ENCODE measurements around the gene DNAJC28. TPM values are rescaled to one million over a fixed set of nuclear protein-coding genes. Genes with fewer than 3 reads are reported as not detected.
"Not testable (repeated sequence)": the region's sequence is repeated elsewhere in the genome, so short reads cannot be mapped to it uniquely, and the experiment has no call there.

The DNAJC28 gene
- total RNA-seq, 1 donor from 2014 or later, result 2.3 TPM

DNA sequence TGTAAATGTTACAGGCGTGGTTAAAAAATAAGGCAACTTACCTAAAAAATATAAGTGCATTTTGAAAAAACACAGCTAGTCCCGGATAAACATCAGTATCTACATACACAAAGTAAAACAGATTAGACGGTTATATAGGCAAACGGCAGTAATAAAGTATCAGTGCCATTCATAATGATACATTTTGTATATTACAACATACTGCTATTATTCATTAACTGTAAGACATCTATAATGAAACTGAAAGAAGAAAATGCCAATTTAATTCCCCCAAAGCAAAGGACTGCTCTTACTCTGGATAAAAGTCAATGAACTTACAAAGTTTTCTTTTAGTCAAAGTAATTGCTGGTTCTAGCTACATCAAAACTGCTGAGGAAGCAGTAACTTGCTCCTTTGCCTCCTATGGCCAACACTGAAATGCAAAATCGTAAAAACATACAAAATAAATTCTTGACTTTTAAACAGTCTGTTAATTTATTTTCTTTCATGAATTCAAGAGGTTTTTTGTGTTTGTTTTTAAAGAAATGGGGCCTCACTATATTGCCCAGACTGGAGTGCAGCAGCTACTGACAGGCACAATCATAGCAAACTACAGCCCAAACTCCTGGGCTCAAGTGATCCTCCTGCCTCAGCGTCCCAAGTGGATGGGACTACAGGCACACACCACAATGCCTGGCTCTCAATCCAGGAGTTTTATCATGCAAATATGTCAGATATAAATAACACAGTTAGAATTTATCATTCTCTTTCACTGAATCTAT, 35.6 kb downstream of the DNAJC28 start:
- no peak for DNase-seq
- Histone ChIP-seq H3K4me1 (no peaks in the 10 kb centered on the region), H3K4me3 (no peak overlapping the region), H3K27ac (no peak overlapping the region), H3K36me3 (peaks cover 62% of the 10 kb centered on the region), H3K9me3 (no peaks in the 10 kb centered on the region), H3K27me3 (no peaks in the 10 kb centered on the region)
- TF ChIP-seq, protein P1, sequence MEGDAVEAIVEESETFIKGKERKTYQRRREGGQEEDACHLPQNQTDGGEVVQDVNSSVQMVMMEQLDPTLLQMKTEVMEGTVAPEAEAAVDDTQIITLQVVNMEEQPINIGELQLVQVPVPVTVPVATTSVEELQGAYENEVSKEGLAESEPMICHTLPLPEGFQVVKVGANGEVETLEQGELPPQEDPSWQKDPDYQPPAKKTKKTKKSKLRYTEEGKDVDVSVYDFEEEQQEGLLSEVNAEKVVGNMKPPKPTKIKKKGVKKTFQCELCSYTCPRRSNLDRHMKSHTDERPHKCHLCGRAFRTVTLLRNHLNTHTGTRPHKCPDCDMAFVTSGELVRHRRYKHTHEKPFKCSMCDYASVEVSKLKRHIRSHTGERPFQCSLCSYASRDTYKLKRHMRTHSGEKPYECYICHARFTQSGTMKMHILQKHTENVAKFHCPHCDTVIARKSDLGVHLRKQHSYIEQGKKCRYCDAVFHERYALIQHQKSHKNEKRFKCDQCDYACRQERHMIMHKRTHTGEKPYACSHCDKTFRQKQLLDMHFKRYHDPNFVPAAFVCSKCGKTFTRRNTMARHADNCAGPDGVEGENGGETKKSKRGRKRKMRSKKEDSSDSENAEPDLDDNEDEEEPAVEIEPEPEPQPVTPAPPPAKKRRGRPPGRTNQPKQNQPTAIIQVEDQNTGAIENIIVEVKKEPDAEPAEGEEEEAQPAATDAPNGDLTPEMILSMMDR (IDR thresholded peaks at IDR 0.05), result no peak
- no peak for ATAC-seq
- intact Hi-C loops (cut with DNase I), result no loop called here

DNA sequence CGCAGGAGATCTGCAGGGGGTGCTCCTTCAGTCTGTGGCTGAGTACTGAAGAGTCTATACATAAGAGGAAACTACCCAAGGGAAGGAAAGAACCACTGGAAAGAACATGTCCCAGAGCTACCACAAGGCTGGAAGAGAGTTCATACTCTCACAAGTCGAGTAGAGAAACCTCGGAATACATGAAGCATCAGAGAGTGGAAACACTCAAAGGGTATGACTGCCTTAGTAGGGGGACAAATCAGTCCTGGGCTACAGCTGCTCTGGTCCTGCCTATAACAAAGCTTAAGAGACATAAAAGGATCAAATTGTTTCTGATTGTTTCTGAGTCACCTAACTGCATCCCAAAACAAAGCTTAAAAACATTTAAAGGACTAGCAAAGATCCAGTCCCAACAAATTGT, 39.2 kb downstream of the DNAJC28 start:
- DNase-seq, result no peak
- no peak for ATAC-seq
- no peak overlapping the region for H3K4me3 ChIP-seq
- H3K36me3 ChIP-seq, result peaks cover 39% of the 10 kb centered on the region
- intact Hi-C loops (cut with DNase I), result no loop called here
- TF ChIP-seq, protein P1 (IDR thresholded peaks at IDR 0.05), result no peak
- no peaks in the 10 kb centered on the region for H3K9me3 ChIP-seq
- H3K27ac ChIP-seq, result no peak overlapping the region
- no peaks in the 10 kb centered on the region for H3K27me3 ChIP-seq
- no peaks in the 10 kb centered on the region for H3K4me1 ChIP-seq

DNA sequence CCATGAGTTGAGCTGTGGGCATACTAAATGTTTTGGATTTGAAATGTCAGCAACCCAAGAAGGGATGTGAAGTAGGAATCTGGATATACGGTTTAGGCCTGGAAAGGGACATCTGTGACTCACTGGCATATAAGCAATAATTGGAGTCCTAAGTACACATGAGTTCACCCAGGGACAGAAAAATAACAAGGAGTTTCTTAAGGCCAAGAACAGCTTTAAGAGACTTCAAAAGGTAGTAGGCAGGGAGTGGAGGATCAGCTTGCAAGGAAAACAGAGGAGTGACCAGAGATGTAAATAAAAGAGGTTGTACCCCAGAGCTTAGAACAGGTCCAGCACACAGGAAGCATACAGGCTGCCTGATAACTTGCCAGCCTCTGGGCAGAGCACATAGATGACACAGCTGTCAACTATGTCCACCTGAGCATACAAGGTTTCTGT, 39.9 kb downstream of the DNAJC28 start:
- intact Hi-C loops (cut with DNase I), result no loop called here
- Histone ChIP-seq H3K27ac (no peak overlapping the region), H3K4me3 (no peak overlapping the region), H3K4me1 (no peaks in the 10 kb centered on the region), H3K36me3 (peaks cover 36% of the 10 kb centered on the region), H3K27me3 (no peaks in the 10 kb centered on the region), H3K9me3 (no peaks in the 10 kb centered on the region)
- DNase-seq (no peak), ATAC-seq (peak; percentile 60)
- TF ChIP-seq, protein P1 (IDR thresholded peaks at IDR 0.05), result no peak

DNA sequence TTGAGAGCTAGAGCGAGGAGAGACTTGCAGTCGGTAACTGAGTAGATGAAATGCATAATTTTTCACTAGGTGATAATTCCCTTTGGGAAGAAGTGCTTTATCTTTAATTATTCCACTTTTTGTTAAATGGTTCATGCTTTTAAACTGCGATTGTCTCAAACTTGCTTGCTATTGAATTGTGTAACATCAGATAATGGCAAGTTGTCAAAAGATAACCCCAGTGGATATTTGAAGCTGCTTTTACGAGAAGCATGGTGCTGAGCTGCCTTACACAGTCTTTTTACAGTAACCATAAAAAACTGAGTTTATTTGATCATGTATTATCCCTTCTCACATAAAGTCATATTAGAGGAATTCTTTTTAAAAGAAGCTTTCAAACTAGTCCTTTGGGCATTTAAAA, 41.9 kb downstream of the DNAJC28 start:
- ATAC-seq, result no peak
- TF ChIP-seq, protein P1 (IDR thresholded peaks at IDR 0.05), result no peak
- Histone ChIP-seq H3K4me3 (no peak overlapping the region), H3K36me3 (peaks cover 22% of the 10 kb centered on the region), H3K27me3 (no peaks in the 10 kb centered on the region), H3K27ac (no peak overlapping the region), H3K4me1 (no peaks in the 10 kb centered on the region), H3K9me3 (no peaks in the 10 kb centered on the region)
- intact Hi-C loops (cut with DNase I), result no loop called here
- DNase-seq, result no peak

DNA sequence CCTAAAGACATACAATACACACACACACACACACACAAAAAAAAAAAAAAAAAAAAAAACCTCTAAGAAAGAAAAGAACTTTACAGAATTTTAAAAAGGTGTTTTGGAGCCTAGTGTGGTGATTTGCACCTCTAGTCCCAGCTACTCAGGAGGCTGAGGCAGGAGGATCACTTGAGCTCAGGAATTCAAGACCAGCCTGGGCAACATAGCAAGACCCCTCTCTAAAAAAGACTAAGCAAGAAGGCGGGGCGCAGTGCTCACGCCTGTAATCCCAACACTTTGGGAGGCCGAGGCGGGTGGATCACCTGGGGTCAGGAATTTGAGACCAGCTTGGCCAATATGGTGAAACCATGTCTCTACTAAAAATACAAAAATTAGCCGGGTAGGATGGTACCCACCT, 44.9 kb downstream of the DNAJC28 start:
- H3K36me3 ChIP-seq, result peaks cover 12% of the 10 kb centered on the region
- intact Hi-C loops (cut with DNase I); ATAC-seq; H3K9me3 ChIP-seq; H3K27ac ChIP-seq; H3K27me3 ChIP-seq; DNase-seq; H3K4me3 ChIP-seq: not testable (repeated sequence)
- peaks cover 14% of the 10 kb centered on the region for H3K4me1 ChIP-seq

DNA sequence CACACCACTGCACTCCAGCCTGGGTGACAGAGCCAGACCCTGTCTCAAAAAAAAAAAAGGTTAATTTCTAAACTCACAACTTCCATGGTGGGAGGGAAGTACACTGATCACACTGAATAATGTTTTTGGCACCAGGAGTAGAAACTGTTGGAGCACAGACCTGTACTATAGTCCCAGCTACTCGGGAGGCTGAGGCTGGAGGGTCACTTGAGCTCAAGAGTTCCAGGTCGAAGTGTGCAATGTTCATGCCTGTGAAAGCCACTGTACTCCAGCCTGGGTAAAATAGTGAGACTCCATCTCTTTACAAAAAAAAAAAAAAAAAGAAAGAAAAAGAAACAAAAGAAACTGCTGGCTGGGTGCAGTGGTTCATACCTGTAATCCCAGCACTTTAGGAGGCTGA, 47.0 kb downstream of the DNAJC28 start:
- Histone ChIP-seq H3K27ac (peak overlapping the region; percentile 83), H3K27me3 (no peaks in the 10 kb centered on the region), H3K4me3 (no peak overlapping the region), H3K9me3 (no peaks in the 10 kb centered on the region), H3K36me3 (peaks cover 12% of the 10 kb centered on the region), H3K4me1 (peaks cover 15% of the 10 kb centered on the region)
- intact Hi-C loops (cut with DNase I), result no loop called here
- TF ChIP-seq, protein P1 (IDR thresholded peaks at IDR 0.05), result no peak
- peak; percentile 65 for ATAC-seq
- no peak for DNase-seq
